Large intestine (tissue), 3 donors: ENCODE data around the gene PET117. TPM values are rescaled to one million over a fixed set of nuclear protein-coding genes. Genes with fewer than 3 reads are reported as not detected.
"Not testable (repeated sequence)": the region's sequence is repeated elsewhere in the genome, so short reads cannot be mapped to it uniquely, and the experiment has no call there.

Experiments used
- DNase-seq, 2 donors: peaks; one replicate each; pipeline versions ENCODE4 v3.0.0 to v3.0.0-alpha.2; 2013
- H3K27ac ChIP-seq: one replicate; pipeline ENCODE4 v1.5.1; 2013; ENCODE audit warnings: low read length
- H3K27me3 ChIP-seq: 2 replicates; pipeline ENCODE4 v1.6.1; 2013; ENCODE audit warnings: low read length; ENCODE audit not compliant: control insufficient read depth, insufficient read depth
- H3K36me3 ChIP-seq: 2 replicates; pipeline ENCODE4 v1.6.1; 2013; ENCODE audit warnings: low read length; ENCODE audit not compliant: control insufficient read depth, insufficient read depth
- H3K4me1 ChIP-seq: one replicate; pipeline ENCODE4 v1.6.1; 2013; ENCODE audit warnings: low read length; ENCODE audit not compliant: control insufficient read depth, insufficient read depth
- H3K4me3 ChIP-seq: one replicate; pipeline ENCODE4 v1.5.1; 2013; ENCODE audit warnings: low read length
- H3K9me3 ChIP-seq: one replicate; pipeline ENCODE4 v1.6.1; 2013; ENCODE audit warnings: mild to moderate bottlenecking, low read depth, low read length, moderate library complexity; ENCODE audit not compliant: control insufficient read depth
- WGBS: methylation state at CpG from one replicate; pipeline ENCODE4 v1.1.5; 2013; ENCODE audit warnings: low lambda C conversion rate; ENCODE audit not compliant: insufficient coverage; 5-methylcytosine and 5-hydroxymethylcytosine counted together
- polyA plus RNA-seq: library from polyadenylated mRNA; unstranded; fragments of 120-200 nt; gene quantifications from one replicate; pipeline ENCODE4 v1.2.1, GENCODE V29; 2013

The PET117 gene
- polyA plus RNA-seq, 1 donor = 22.6 TPM

GRCh38 chr20:18100569-18100968 lies 37.1 kb upstream of the PET117 start:
- 100% methylated on average over 4 of the region's 11 CpGs for WGBS

GRCh38 chr20:18101125-18101810 lies 36.4 kb upstream of the PET117 start:
- Histone ChIP-seq H3K36me3 (no peaks in the 10 kb centered on the region), H3K9me3 (no peaks in the 10 kb centered on the region), H3K4me1 (no peaks in the 10 kb centered on the region), H3K4me3 (no peak overlapping the region), H3K27ac (no peak overlapping the region), H3K27me3 (no peaks in the 10 kb centered on the region)
- WGBS = no CpG with 5 or more reads among the region's 7 CpGs
- DNase-seq = peak in 1 of 2 donors; percentile 21

More at GRCh38 chr20:18100569-18100968, 37.1 kb upstream of the PET117 start:
- H3K27me3 ChIP-seq, H3K27ac ChIP-seq, DNase-seq, H3K36me3 ChIP-seq, H3K4me1 ChIP-seq, H3K9me3 ChIP-seq, H3K4me3 ChIP-seq: not testable (repeated sequence)

- Histone ChIP-seq H3K4me1 (no peaks in the 10 kb centered on the region), H3K9me3 (no peaks in the 10 kb centered on the region), H3K27ac (no peak overlapping the region), H3K27me3 (no peaks in the 10 kb centered on the region), H3K4me3 (no peak overlapping the region), H3K36me3 (no peaks in the 10 kb centered on the region)
- DNase-seq = no peak
- no CpG with 5 or more reads among the region's 1 CpG for WGBS
Measured at GRCh38 chr20:18103497-18103896, 34.2 kb upstream of the PET117 start.

- H3K9me3 ChIP-seq = no peaks in the 10 kb centered on the region
- H3K27ac ChIP-seq = no peak overlapping the region
- H3K4me1 ChIP-seq = no peaks in the 10 kb centered on the region
- H3K27me3 ChIP-seq = no peaks in the 10 kb centered on the region
- H3K4me3 ChIP-seq = no peak overlapping the region
- WGBS = no CpG with 5 or more reads among the region's 2 CpGs
- no peak for DNase-seq
- H3K36me3 ChIP-seq = no peaks in the 10 kb centered on the region
Measured at GRCh38 chr20:18108326-18108725, 29.3 kb upstream of the PET117 start.

- H3K27ac ChIP-seq, H3K4me3 ChIP-seq, DNase-seq, H3K36me3 ChIP-seq, H3K27me3 ChIP-seq, H3K9me3 ChIP-seq, H3K4me1 ChIP-seq: not testable (repeated sequence)
- no CpG with 5 or more reads among the region's 1 CpG for WGBS
Measured at GRCh38 chr20:18128574-18128973, 9.1 kb upstream of the PET117 start.

- H3K9me3 ChIP-seq = no peaks in the 10 kb centered on the region
- no peaks in the 10 kb centered on the region for H3K36me3 ChIP-seq
- H3K27me3 ChIP-seq = no peaks in the 10 kb centered on the region
- DNase-seq = no peak
- peaks cover 4% of the 10 kb centered on the region for H3K4me1 ChIP-seq
- no peak overlapping the region for H3K27ac ChIP-seq
- no peak overlapping the region for H3K4me3 ChIP-seq
- WGBS = no CpG with 5 or more reads among the region's 1 CpG
Measured at GRCh38 chr20:18132663-18133062, 5.0 kb upstream of the PET117 start.

GRCh38 chr20:18133962-18134361 lies 3.7 kb upstream of the PET117 start:
- Histone ChIP-seq H3K36me3 (no peaks in the 10 kb centered on the region), H3K4me1 (peaks cover 5% of the 10 kb centered on the region), H3K9me3 (no peaks in the 10 kb centered on the region), H3K27ac (no peak overlapping the region), H3K4me3 (no peak overlapping the region), H3K27me3 (no peaks in the 10 kb centered on the region)
- DNase-seq = no peak
- WGBS = no CpG with 5 or more reads among the region's 2 CpGs

GRCh38 chr20:18138266-18138582 lies 561 bp downstream of the PET117 start:
- whole genome bisulfite sequencing = no CpG with 5 or more reads among the region's 15 CpGs
- peaks cover 17% of the 10 kb centered on the region for H3K4me1 ChIP-seq
- DNase-seq = no peak

GRCh38 chr20:18138639-18139583 lies 1.2 kb downstream of the PET117 start:
- Histone ChIP-seq H3K9me3 (no peaks in the 10 kb centered on the region), H3K4me3 (peak overlapping the region; percentile 99), H3K27me3 (no peaks in the 10 kb centered on the region), H3K4me1 (peaks cover 20% of the 10 kb centered on the region), H3K27ac (peak overlapping the region; percentile 91), H3K36me3 (peaks cover 9% of the 10 kb centered on the region)
- WGBS = 4% methylated on average over 4 of the region's 7 CpGs
- peak; percentile 55 to 85 for DNase-seq

More at GRCh38 chr20:18138266-18138582, 561 bp downstream of the PET117 start:
- H3K9me3 ChIP-seq = no peaks in the 10 kb centered on the region
- H3K36me3 ChIP-seq = peaks cover 9% of the 10 kb centered on the region
- peak overlapping the region; percentile 91 for H3K27ac ChIP-seq
- H3K27me3 ChIP-seq = no peaks in the 10 kb centered on the region
- H3K4me3 ChIP-seq = peak overlapping the region; percentile 99

- H3K36me3 ChIP-seq = peaks cover 11% of the 10 kb centered on the region
- H3K27ac ChIP-seq = peak overlapping the region; percentile 91
- peak; percentile 54 to 76 for DNase-seq
- WGBS = 38% methylated on average over 1 of the region's 2 CpGs
- no peaks in the 10 kb centered on the region for H3K9me3 ChIP-seq
- no peaks in the 10 kb centered on the region for H3K27me3 ChIP-seq
- peaks cover 28% of the 10 kb centered on the region for H3K4me1 ChIP-seq
- H3K4me3 ChIP-seq = no peak overlapping the region
Measured at GRCh38 chr20:18139832-18140231, 2.2 kb downstream of the PET117 start.
